K562 treated with DMSO at 1 percent for 24 hours (cell line): ENCODE results near the gene TDRD15. TPM values are rescaled to one million over a fixed set of nuclear protein-coding genes. Genes with fewer than 3 reads are reported as not detected.

Source experiments
- total RNA-seq: library from RNA; unstranded; fragments of 300-600 nt; gene quantifications from 2 replicates; pipeline ENCODE4 v1.2.3, GENCODE V29; 2022; ENCODE audit warnings: low read depth; ENCODE audit not compliant: insufficient read depth

TDRD15 gene
- 0.20 and 0.25 TPM in 2 replicates for total RNA-seq

DNA sequence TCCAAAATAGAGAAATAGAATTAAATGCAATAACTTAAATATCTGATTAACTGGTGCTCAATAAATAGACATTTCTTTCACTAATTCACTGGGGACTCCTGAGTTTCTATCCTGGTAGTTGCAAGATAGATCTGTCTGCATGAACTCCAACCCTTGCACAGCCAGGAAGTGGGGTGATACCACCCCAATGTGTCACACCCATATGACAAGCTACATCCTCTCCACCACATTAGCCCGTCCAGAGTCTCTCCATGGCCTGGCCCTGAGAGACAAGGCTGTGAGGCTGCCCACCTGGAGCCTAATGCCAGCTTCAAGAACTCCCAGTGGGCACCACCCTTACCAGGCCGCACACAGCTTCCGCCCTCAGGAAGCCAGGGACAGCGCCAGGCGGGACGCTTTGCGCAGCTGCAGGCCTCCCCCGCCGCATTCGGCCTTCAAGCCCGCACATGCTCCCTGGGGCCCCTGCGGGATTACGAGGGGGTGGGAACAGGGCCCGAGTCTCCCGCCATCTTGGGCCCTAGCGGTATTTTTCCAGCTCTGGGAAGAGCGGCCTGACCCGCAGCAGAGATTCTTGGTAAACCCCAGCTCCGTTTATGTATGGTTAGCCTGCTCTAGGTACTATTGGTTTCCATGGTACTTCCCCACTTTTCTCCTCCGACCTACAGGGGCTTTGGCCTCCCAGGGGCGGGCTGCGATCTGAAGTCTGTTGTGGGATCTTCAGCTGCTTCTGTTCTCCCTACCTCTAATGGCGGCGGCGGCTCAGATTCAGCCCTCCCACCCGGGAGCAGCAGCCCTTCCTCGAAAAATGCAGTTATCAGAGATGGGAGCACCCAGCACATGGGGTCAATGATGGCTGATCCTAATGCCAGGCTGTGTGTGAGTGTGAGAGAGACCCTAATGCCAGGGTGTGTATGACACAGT, at the start of gene TDRD15:
TDRD15 (plus strand) TSS at position 496 of the 921 bp plus-strand sequence. CDS start 13,500 bp downstream, outside the sequence.

Other genes starting within 250 kb of the TDRD15 start
- not detected in 2 replicates for gene APOB, start 79.9 kb upstream of the TDRD15 start, total RNA-seq